Measurements from ENCODE around the gene DLGAP1.

DNA sequence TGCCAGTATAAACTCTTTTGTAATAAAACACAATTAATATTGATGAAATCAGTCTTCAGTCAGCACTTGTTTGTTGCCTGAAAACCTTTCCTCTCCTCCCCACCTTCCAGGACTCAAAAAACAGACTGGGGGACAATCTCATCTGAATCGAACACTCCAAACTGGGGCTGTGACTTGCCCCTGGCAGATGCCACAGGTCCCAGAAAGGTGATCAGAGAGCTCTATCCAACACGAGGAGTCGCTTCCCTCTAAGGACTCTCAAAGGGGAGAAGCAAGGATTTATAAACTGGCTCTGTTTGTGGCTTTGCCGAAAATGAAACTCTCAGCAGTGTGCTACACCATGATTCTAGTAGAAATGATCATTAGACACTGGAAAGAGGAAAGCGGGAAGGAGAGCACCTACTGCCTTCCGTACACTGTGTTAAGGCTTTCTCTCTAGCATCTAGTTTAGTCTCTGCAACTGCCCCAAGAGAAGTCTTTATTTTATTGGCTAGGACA is 805.9 kb downstream of the DLGAP1 start:
- no peak for TF ChIP-seq SP1 (IDR thresholded peaks at IDR 0.05)
- no peak for TF ChIP-seq CTCF (IDR thresholded peaks at IDR 0.05; ENCODE audit: low read depth, low read length, missing input control)
- TF ChIP-seq FOXA2 (IDR thresholded peaks at IDR 0.05), result no peak
- TF ChIP-seq TAF1 (conservative IDR thresholded peaks at IDR 0.05), result no peak
- TF ChIP-seq FOXA1 (IDR thresholded peaks at IDR 0.05), result no peak

All from liver (tissue), 3 donors.